PFSK-1 (cell line): ENCODE results near the gene NOP16.

Experiments used
- FOXP2 ChIP-seq: optimal IDR thresholded peaks from 2 replicates; pipeline ENCODE3; 2011; ENCODE audit warnings: borderline replicate concordance, control low read depth, inconsistent platforms; ENCODE audit not compliant: insufficient read depth; ENCODE audit errors: extremely low read length, extremely low read depth
- POLR2AphosphoS5 ChIP-seq: IDR thresholded peaks from 2 replicates; pipeline ENCODE4 v1.6.1; 2012; ENCODE audit warnings: low read depth, mild to moderate bottlenecking, control low read depth, low read length, moderate library complexity
- REST ChIP-seq, 2 experiments: IDR thresholded peaks; 2 replicates each; pipeline versions ENCODE4 v1.6.1 to v1.8.0; 2011 to 2012; ENCODE audit warnings: low read depth in 2 of 2, low read length in 2 of 2, control low read depth in 1 of 2, inconsistent platforms in 1 of 2, mild to moderate bottlenecking in 1 of 2, moderate library complexity in 1 of 2; ENCODE audit not compliant: insufficient read depth in 1 of 2
- SIN3A ChIP-seq: IDR thresholded peaks from 2 replicates; pipeline ENCODE4 v1.6.1; 2012; ENCODE audit warnings: mild to moderate bottlenecking, low read length, moderate library complexity, borderline replicate concordance; ENCODE audit not compliant: insufficient read depth
- TAF1 ChIP-seq: IDR thresholded peaks from 2 replicates; pipeline ENCODE4 v1.6.1; 2012; ENCODE audit warnings: low read length, control low read depth, borderline replicate concordance; ENCODE audit not compliant: insufficient read depth

- TF ChIP-seq POLR2AphosphoS5 (no peak), REST (IDR thresholded peaks at IDR 0.05; ENCODE audit: insufficient read depth in 1 of 2, low read depth in 2 of 2, low read length in 2 of 2) (no peak), SIN3A (no peak), TAF1 (no peak), FOXP2 (no peak)
These were observed 4.0 kb downstream of the NOP16 start for GRCh38 chr5:176384366-176384930.
